CD4-positive, alpha-beta T cell treated with Interleukin-15 for 4 hours (primary cell): Measurements from ENCODE around the gene WDR17.

Experiments
- DNase-seq: peaks from one replicate; pipeline ENCODE4 v3.0.0-alpha.2; 2020; ENCODE audit warnings: low spot score

WDR17 gene

DNA sequence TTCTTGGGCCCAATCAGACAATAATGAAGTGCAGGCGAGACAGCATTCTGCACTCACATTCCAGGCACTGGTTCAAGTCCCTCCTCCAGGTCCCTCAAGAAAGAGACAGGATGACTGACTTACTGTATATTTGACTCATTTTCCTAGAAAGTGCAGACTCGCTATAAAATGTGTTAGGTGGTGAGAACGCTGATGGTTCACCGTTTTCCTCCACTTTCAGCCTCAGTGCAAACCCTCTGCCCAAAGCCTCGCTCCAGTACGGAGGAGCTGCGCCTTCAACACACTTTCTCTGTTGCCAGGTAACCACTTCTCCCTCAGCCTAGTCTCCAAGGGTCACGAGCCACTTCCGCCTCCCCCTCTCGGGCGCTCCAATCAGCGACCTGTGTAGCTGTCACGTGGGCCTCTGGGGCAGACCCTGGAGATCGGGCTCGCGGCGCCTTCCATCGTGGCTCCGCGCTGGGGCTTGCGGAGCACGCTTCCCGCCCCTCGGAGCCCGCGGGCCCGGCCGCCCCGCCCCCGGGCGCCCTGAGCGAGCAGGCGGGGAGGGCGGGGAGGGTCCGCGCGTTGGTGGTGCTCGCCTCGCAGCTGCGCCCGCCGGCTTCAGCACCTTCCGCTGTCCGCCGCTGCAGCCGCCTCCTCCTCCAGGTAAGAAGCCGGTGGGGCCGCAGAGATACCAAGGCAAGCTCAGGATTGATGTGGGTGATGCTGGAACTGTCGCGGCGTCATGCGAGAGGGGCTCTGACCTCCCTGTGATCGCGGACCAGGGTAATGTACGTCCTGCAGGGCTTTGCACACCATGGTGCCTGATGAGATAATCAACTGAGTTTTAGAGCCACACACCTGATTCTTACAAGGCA is at the start of gene WDR17:
Gene WDR17 (plus strand): TSS at position 407 of the 857 bp plus-strand sequence. CDS start 45,740 bp downstream, outside the sequence.
- DNase-seq, result peak; percentile 65

- no peak for DNase-seq
These were observed 49.0 kb upstream of the WDR17 start for GRCh38 chr4:176016601-176017000.

DNA sequence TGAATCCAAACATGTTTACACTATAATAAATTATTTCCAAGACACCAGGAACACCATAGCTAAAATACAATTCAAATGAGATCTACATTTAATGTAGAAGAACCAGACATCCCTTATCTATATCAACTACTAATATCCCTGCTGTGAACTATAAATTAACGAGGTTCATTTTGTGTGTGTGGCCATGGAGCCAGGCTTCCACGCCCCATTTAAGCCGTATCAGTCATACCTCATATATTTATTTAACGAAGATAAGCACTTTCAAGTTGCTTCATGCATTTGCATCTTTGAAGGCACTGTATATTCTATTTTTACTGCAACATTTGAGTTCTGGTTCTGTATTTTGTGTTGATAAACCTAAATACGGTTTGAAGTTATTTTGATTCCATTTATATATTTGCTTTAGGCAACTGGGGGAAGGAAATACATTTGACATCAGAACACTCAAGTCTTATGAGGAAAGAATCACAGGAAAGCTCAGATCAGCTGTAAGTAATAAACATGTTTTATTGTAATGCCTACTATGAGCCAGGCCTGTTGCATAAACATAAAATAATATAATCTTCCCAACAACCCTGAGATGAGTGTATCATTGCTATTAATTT is 45.1 kb upstream of the WDR17 start:
- no peak for DNase-seq

DNA sequence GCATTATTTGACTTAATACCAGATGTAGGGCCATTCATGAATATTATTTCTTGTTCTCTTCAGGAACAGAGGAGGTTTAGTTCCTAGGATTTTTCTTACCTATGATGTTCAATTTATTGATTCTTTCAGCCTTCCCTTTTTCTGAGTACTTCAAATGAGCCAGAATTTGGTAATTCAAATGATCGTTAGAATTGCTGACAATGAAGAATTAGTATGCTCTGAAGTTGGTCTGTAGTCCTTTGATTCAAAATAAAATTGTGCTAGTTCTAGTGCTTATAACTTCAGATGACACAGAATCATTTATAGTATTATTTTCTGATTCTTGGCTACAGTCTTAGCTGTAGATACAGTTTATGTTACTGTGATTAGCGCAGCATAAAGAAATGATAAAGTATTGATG is 35.2 kb upstream of the WDR17 start:
- no peak for DNase-seq

DNA sequence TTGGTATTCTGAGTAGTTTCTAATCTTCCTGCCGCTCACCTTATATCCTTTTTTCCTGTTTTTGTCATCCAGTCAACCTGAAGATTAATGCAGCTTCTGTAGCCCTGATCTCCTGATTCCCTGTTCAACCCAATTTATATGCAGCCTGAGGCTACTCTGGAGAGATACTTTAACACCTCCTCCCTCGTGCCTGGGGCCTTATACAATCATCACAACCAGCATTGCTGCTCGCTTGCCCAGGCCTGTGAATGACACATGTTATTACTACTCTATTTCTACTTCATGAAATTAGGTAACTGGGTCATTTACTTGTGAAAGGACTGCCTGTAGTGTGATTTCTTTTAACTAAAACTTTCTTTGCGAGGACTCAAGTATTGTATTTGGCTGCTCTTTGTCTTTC is 33.7 kb upstream of the WDR17 start:
- no peak for DNase-seq

DNA sequence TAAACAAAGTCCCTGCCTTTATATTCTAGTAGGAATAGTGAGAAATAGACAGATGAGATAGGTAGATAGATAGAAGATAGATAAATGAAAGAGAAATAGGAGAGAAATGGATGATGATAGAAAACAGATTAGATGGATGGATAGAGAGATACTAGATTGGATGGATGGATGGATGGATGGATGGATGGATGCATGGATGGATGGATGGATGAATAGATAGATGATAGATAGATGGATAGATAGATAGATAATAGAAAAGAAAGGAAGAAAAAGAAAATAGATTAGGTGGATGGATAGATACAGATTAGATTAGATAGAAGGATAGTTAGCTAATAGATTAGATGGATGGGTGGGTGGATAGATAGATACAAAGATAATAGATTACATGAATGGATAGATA is 33.2 kb upstream of the WDR17 start:
- DNase-seq, result no peak

DNA sequence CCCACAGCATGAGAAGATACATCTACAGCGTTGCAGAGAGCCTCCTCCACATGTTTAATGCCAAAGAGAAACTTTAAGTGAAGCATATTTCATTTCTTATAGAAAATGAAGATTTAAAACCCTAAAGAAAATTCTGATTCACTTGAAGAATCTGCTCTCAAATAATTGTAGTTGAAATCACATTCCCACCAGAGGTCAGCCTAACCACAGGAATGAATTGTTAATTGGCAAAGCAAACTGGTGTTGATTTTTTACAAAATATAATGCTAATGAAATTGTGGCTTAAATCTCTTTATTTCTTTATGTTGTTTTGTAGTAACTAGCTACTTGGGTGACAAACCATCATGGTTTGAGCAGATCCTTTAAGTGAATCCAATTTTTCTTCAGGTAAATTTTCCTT is 31.1 kb upstream of the WDR17 start:
- DNase-seq, result peak; percentile 19

GRCh38 chr4:176034936-176035335 is 30.7 kb upstream of the WDR17 start:
- no peak for DNase-seq

GRCh38 chr4:176036585-176037205 is 28.9 kb upstream of the WDR17 start:
- DNase-seq, result no peak

DNA sequence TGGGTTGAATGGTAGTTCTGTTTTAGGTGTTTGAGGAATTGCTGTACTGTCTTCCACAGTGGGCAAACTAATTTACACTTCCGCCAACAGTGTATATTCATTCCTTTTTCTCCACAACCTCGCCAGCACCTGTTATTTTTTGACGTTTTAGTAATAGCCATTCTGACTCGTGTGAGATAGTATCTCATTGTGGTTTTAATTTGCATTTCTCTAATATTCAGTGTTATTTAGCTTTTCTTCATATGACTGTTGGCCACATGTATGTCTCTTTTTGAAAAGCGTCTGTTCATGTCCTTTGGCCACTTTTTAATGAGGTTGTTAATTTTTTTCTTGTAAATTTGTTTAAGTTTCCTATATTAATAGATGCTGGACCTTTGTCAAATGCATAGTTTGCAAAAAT is 26.9 kb upstream of the WDR17 start:
- DNase-seq, result no peak

DNA sequence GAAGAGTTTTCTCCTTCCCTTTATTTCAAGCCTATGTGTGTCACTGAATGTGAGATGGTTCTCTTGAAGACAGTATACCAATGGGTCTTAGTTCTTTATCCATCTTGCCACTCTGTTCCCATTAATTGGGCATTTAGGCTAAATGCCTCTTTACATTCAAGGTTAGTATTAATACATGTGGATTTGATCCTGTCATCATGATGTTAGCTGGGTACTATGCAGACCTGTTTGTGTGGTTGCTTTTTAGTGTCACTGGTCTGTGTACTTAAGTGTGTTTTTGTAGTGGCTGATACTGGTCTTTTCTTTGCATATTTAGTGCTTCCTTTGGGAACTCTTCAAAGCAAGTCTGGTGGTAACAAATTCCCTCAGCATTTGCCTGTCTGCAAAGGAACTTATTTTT is 23.4 kb upstream of the WDR17 start:
- no peak for DNase-seq

- DNase-seq, result no peak
These were observed 21.6 kb upstream of the WDR17 start for GRCh38 chr4:176043838-176044588.

- no peak for DNase-seq
These were observed 21.1 kb upstream of the WDR17 start for GRCh38 chr4:176044589-176044951.

DNA sequence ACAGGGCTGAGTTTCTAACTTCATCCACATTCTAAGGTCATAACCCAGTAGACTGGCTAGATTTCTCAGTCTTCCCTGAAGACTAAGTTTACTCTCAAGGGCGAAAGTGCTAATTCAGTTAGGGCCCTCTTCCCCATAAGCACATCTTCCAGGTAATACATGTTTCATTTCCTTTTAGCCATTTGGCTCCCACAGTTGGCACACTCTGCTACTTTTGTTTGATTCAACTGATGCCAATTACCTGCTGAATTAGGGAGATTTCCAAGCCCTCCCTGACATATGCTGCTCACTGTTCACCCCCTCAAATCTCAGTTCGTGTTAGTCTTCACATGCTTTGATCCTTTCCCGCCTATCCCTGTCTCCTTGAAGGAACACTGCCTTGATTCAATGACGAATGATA is 17.0 kb upstream of the WDR17 start:
- no peak for DNase-seq

GRCh38 chr4:176052744-176053143 is 12.9 kb upstream of the WDR17 start:
- DNase-seq, result no peak

GRCh38 chr4:176053785-176054184 is 11.9 kb upstream of the WDR17 start:
- DNase-seq, result no peak

- no peak for DNase-seq
These were observed 10.7 kb upstream of the WDR17 start for GRCh38 chr4:176054942-176055341.

DNA sequence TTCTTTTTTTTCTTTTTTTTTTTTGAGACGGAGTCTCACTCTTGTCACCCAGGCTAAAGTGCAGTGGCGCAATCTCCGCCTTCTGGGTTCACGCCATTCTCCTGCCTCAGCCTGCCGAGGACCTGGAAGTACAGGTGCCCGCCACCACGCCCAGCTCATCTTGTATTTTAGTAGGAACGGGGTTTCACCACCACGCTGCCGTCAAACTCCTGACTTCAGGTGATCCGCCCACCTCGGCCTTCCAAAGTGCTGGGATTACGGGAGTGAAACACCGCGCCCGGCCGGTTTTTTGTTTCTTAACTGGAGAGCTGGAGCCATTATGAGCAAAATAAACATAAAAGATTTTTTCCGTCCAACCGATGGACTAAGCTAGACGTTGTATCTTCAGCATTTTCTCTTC is 1.9 kb upstream of the WDR17 start:
- no peak for DNase-seq

GRCh38 chr4:176064539-176064938 is 1.1 kb upstream of the WDR17 start:
- no peak for DNase-seq

DNA sequence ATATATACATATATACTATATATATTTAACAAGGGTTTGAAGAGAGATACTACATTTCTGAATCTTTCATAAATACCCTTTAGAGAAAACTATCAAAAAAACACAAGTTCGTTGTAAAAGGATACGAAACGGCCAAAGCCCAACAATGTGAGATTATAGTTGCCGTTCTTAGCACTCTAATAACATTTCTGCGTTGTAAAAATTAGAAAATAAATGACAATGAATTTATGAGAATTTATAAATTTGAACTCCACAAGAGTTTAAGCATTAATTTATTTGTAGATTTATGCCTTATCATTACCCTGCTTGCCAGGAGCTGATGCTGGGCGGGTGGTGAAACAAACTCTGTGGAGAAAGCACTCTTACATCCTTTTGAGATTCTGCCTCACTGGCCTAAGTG is 1.1 kb downstream of the WDR17 start:
- DNase-seq, result no peak

- DNase-seq, result no peak
These were observed 11.9 kb downstream of the WDR17 start for GRCh38 chr4:176077561-176077960.

- DNase-seq, result no peak
These were observed 19.1 kb downstream of the WDR17 start for GRCh38 chr4:176084769-176085168.

DNA sequence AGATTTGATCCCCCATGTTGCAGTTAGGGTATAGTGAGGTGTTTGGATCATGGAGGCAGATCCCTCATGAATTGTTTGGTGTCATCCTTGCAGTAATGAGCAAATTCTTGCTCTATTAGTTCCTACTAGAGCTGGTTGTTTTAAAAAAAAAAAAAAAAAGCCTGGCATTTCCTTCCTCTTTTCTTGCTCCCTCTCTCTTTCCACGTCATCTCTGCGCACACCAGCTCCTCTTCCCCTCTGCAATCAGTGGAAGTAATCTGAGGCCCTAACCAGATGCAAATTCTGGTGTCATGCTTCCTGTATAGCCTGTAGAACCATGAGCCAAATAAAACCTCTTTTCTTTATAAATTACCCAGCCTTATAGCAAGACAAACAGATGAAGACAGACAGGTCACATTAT is 24.5 kb downstream of the WDR17 start:
- DNase-seq, result no peak
